Stimulated activated CD8-positive, alpha-beta memory T cell treated with anti-CD3 and anti-CD28 coated beads, Interleukin-15, amount 100 ng/mL, for 24 hours (primary cell): ENCODE measurements around the gene CCHCR1.

Experiments used
- DNase-seq: peaks from one replicate; pipeline ENCODE4 v3.0.0-alpha.2; 2020; ENCODE audit warnings: low read depth

Gene CCHCR1

GRCh38 chr6:31107052-31107451, 50.5 kb downstream of the CCHCR1 start:
- no peak for DNase-seq

- no peak for DNase-seq
These were observed 54.5 kb downstream of the CCHCR1 start for GRCh38 chr6:31103136-31103535.

- no peak for DNase-seq
These were observed 59.1 kb downstream of the CCHCR1 start for GRCh38 chr6:31098449-31098938.

DNA sequence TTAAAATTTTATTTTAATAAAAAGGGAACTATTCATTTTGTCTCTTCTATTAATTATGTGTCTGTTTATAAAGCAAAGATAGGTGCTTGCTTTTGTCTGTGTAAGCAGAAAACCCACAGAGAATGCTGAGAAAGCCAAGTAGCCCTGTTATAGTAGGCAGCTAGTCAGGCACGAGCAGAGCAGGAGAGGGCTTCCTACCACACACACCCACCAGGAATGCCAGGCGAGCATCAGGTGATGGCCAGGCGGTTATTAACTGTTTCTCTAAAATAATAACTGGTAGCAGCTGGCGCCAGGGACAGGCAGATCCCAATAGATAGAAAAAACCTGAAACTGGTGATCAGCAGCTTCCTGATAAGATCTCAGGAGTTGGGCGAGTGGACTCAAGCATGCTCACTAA, 60.9 kb downstream of the CCHCR1 start:
- no peak for DNase-seq

DNA sequence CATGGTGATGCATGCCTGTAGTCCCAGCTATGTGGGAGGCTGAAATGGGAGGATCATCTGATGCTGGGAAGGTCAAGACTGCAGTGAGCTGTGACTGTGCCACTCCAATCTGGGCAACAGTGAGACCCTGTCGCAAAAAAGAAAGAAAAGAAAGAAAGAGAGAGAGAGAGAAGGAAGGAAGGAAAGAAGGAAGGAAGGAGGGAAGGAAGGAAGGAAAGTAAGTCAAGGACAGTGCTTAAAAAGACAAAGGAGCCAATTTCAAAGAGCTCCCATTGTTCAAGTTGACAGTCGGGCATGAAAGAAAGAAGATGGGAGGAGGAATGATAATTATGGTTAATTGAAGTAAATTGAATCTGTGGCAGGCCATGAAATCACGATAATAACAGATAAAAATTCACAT, 61.4 kb downstream of the CCHCR1 start:
- DNase-seq = no peak

GRCh38 chr6:31094389-31094881, 63.2 kb downstream of the CCHCR1 start:
- no peak for DNase-seq

DNA sequence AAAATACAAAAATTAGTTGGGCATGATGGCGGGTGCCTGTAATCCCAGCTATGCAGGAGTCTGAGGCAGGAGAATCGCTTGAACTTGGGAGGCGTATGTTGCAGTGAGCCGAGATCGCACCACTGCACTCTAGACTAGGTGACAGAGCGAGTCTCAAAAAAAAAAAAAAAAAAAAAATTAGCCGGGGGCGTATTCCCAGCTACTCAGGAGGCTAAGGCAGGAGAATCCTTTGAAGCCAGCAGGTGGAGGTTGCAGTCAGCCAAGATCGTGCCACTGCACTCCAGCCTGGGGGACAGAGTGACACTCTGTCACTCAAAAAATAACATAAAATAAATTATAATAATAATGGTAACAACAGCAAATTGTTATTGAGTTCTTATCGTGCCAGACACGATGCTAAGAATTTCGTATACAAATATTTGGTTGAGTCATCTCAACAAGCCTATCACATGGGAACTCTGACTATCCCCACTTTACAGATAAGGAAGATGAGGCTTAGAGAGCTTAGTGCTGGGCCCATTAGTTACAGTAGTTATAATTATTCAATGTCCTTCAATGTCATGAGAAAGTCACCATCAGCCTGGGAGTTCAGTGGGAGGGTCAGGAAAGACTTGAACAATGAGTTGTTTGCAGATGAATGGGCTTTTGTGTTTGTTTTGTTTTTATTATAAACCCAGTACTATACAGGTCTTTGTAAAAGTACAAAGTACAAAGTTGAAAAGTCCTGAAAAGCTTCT, 64.7 kb downstream of the CCHCR1 start:
- DNase-seq = no peak
